Measurements from ENCODE around the gene ZNF175.

- TF ChIP-seq EZH2 (IDR thresholded peaks at IDR 0.05; ENCODE audit: low read depth, unreplicated experiment): no peak
- TF ChIP-seq CTCF (conservative IDR thresholded peaks at IDR 0.05; ENCODE audit: low read depth in 2 of 2): no peak
- no peak for TF ChIP-seq POLR2AphosphoS5 (IDR thresholded peaks at IDR 0.05; ENCODE audit: low read depth)
- TF ChIP-seq CREB1 (CRISPR knock-in tag; IDR thresholded peaks at IDR 0.05; ENCODE audit: low read depth): no peak
- no peak for TF ChIP-seq REST (IDR thresholded peaks at IDR 0.05; ENCODE audit: unreplicated experiment)
- no peak for TF ChIP-seq EZH2phosphoT487 (IDR thresholded peaks at IDR 0.05; ENCODE audit: unreplicated experiment)
- no peak for TF ChIP-seq ZNF114 (CRISPR knock-in tag; IDR thresholded peaks at IDR 0.05)
- no peak for TF ChIP-seq JUNB (IDR thresholded peaks at IDR 0.05; ENCODE audit: unreplicated experiment)
- TF ChIP-seq STAT1 (IDR thresholded peaks at IDR 0.05; ENCODE audit: unreplicated experiment): no peak
- no peak for TF ChIP-seq ETS1 (IDR thresholded peaks at IDR 0.05)
- TF ChIP-seq ZNF331 (CRISPR knock-in tag; IDR thresholded peaks at IDR 0.05; ENCODE audit: low read depth): no peak
- TF ChIP-seq ZNF462 (CRISPR knock-in tag; IDR thresholded peaks at IDR 0.05): no peak
- TF ChIP-seq NANOG (IDR thresholded peaks at IDR 0.05; ENCODE audit: borderline replicate concordance): no peak
Measured at GRCh38 chr19:51551673-51552432, 19.2 kb upstream of the ZNF175 start.
